UCSD-AML1 (cell line): ENCODE data around the gene TSPAN5.

Experiments
- DNase-seq: peaks from one replicate; lab custom pipeline; 2025; ENCODE audit not compliant: unreplicated experiment; lab: John Stamatoyannopoulos, UW

The TSPAN5 gene

GRCh38 chr4:98646422-98646821 is 12.0 kb downstream of the TSPAN5 start:
- no peak for DNase-seq

GRCh38 chr4:98645527-98645926 is 12.9 kb downstream of the TSPAN5 start:
- DNase-seq = no peak

GRCh38 chr4:98643755-98644154 is 14.7 kb downstream of the TSPAN5 start:
- no peak for DNase-seq

GRCh38 chr4:98642991-98643426 is 15.4 kb downstream of the TSPAN5 start:
- no peak for DNase-seq

GRCh38 chr4:98641906-98642668 is 16.3 kb downstream of the TSPAN5 start:
- no peak for DNase-seq

- no peak for DNase-seq
Measured at GRCh38 chr4:98641376-98641775, 17.0 kb downstream of the TSPAN5 start.

- DNase-seq = no peak
Measured at GRCh38 chr4:98639523-98639922, 18.9 kb downstream of the TSPAN5 start.

- DNase-seq = no peak
Measured at GRCh38 chr4:98639108-98639507, 19.3 kb downstream of the TSPAN5 start.

GRCh38 chr4:98638661-98639060 is 19.8 kb downstream of the TSPAN5 start:
- DNase-seq = no peak

GRCh38 chr4:98634061-98634460 is 24.4 kb downstream of the TSPAN5 start:
- no peak for DNase-seq

- no peak for DNase-seq
Measured at GRCh38 chr4:98633159-98633558, 25.3 kb downstream of the TSPAN5 start.

- no peak for DNase-seq
Measured at GRCh38 chr4:98632258-98632657, 26.2 kb downstream of the TSPAN5 start.

- DNase-seq = no peak
Measured at GRCh38 chr4:98631506-98631905, 26.9 kb downstream of the TSPAN5 start.

GRCh38 chr4:98630737-98631454 is 27.5 kb downstream of the TSPAN5 start:
- DNase-seq = no peak

GRCh38 chr4:98627531-98628257 is 30.7 kb downstream of the TSPAN5 start:
- no peak for DNase-seq

- DNase-seq = peak; percentile 55
Measured at GRCh38 chr4:98626350-98626749, 32.1 kb downstream of the TSPAN5 start.

GRCh38 chr4:98625920-98626319 is 32.5 kb downstream of the TSPAN5 start:
- no peak for DNase-seq

- DNase-seq = no peak
Measured at GRCh38 chr4:98625399-98625798, 33.0 kb downstream of the TSPAN5 start.

GRCh38 chr4:98624642-98625041 is 33.8 kb downstream of the TSPAN5 start:
- DNase-seq = no peak

- no peak for DNase-seq
Measured at GRCh38 chr4:98624144-98624543, 34.3 kb downstream of the TSPAN5 start.

- no peak for DNase-seq
Measured at GRCh38 chr4:98623126-98623802, 35.1 kb downstream of the TSPAN5 start.
